GM18873 (cell line): ENCODE results near the gene MAML2.
"Not testable (repeated sequence)": the region's sequence is repeated elsewhere in the genome, so short reads cannot be mapped to it uniquely, and the experiment has no call there.

Experiments used
- ATAC-seq: cut with Tn5 transposase; IDR thresholded peaks from one replicate; pipeline ENCODE4 v1.9.1; 2021; ENCODE audit warnings: mild to moderate bottlenecking, moderate library complexity, moderate number of reproducible peaks; ENCODE audit not compliant: unreplicated experiment, low FRiP score

The MAML2 gene

GRCh38 chr11:96294289-96294688 is 48.7 kb downstream of the MAML2 start:
- ATAC-seq: no peak

GRCh38 chr11:96293598-96294021 is 49.4 kb downstream of the MAML2 start:
- ATAC-seq: peak; percentile 93

- no peak for ATAC-seq
These were observed 49.9 kb downstream of the MAML2 start for GRCh38 chr11:96293109-96293508.

GRCh38 chr11:96292291-96293010 is 50.5 kb downstream of the MAML2 start:
- ATAC-seq: no peak

- no peak for ATAC-seq
These were observed 52.4 kb downstream of the MAML2 start for GRCh38 chr11:96290631-96291030.

GRCh38 chr11:96290031-96290430 is 53.0 kb downstream of the MAML2 start:
- ATAC-seq: no peak

GRCh38 chr11:96288915-96289314 is 54.1 kb downstream of the MAML2 start:
- no peak for ATAC-seq

GRCh38 chr11:96287822-96288439 is 55.1 kb downstream of the MAML2 start:
- ATAC-seq: no peak

GRCh38 chr11:96285985-96286384 is 57.0 kb downstream of the MAML2 start:
- ATAC-seq: not testable (repeated sequence)

GRCh38 chr11:96284917-96285316 is 58.1 kb downstream of the MAML2 start:
- no peak for ATAC-seq

- ATAC-seq: no peak
These were observed 58.6 kb downstream of the MAML2 start for GRCh38 chr11:96284401-96284800.

- no peak for ATAC-seq
These were observed 60.3 kb downstream of the MAML2 start for GRCh38 chr11:96282625-96283220.

GRCh38 chr11:96280444-96280843 is 62.6 kb downstream of the MAML2 start:
- no peak for ATAC-seq

GRCh38 chr11:96279896-96280290 is 63.1 kb downstream of the MAML2 start:
- ATAC-seq: no peak

GRCh38 chr11:96279018-96279895 is 63.7 kb downstream of the MAML2 start:
- no peak for ATAC-seq

- ATAC-seq: no peak
These were observed 64.7 kb downstream of the MAML2 start for GRCh38 chr11:96278039-96278897.

- ATAC-seq: no peak
These were observed 65.3 kb downstream of the MAML2 start for GRCh38 chr11:96277696-96278038.

GRCh38 chr11:96276836-96277235 is 66.2 kb downstream of the MAML2 start:
- ATAC-seq: no peak

GRCh38 chr11:96275801-96276594 is 67.0 kb downstream of the MAML2 start:
- no peak for ATAC-seq
